HG03135 (cell line): ENCODE data around the gene CXCL14.
A peak's percentile ranks its signal among the peaks of the same experiment; 100 is the strongest.

Source experiments
- ATAC-seq: cut with Tn5 transposase; IDR thresholded peaks from one replicate; pipeline ENCODE4 v1.9.1; 2021; ENCODE audit warnings: mild to moderate bottlenecking, moderate library complexity; ENCODE audit not compliant: unreplicated experiment

CXCL14 gene

DNA sequence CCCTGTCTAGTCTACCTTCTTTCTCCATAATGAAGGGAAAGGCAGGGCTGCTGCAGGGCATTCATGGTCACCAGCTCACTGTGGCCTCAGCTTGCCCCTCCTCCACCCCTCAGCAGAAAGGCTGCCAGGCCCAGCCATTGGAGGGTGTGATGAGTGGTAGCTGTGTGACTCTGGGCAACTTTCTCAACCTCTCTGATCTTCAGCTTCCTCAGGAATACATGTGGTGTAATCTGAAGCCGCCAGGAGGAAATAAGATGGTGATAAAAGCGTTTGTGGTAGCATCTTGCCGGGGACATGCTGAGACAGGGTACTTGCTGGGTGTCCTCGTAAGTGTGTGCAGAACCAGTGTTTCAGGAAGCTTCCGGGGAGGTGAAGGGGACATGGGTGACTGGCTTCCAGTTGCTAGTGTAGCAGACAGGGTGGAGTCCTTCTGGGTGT is 9.8 kb downstream of the CXCL14 start:
- no peak for ATAC-seq

- ATAC-seq: no peak
Observed at GRCh38 chr5:135568246-135568645, 10.5 kb downstream of the CXCL14 start.

- ATAC-seq: no peak
Observed at GRCh38 chr5:135567661-135568060, 11.1 kb downstream of the CXCL14 start.

- no peak for ATAC-seq
Observed at GRCh38 chr5:135566422-135567400, 12.1 kb downstream of the CXCL14 start.

- ATAC-seq: no peak
Observed at GRCh38 chr5:135565725-135566421, 12.9 kb downstream of the CXCL14 start.

DNA sequence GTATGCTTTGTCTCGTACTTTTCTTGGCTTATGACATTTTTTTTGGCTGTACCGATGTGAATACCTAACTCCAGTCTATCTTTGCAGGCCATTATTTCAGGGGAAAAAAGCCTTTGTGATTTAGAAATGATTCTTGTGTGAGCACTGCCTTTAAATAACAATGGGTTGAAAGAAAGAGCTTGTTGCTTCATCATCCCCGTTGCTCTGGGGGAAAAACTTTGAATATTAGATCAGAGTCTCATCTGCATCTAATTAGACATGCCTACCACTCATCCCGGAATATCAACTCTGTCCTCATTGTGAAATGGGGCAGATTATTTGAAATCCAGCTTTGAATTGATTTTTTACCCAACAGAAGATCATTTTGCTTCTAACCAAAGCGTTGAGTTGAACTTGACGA is 13.5 kb downstream of the CXCL14 start:
- ATAC-seq: no peak

DNA sequence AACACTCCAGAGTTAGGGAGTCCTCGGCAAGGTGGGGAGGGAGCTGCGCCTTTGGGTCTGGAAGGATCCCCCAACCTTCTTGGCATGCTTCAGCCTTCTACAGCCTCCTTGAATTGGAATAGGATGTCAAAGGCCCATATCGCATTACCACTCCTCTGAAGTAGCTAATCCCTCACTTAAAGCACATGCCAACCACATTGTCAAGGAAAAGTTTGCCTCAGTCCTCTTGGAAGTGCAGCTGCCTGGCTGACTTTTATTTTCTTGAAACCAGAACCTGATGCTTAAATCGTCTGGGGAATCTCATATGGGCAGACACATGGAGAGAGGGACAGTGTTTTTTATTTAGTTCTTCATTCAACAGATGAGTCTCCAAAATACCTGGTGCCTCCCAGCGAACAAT is 14.5 kb downstream of the CXCL14 start:
- ATAC-seq: no peak

GRCh38 chr5:135561266-135561665 is 17.5 kb downstream of the CXCL14 start:
- no peak for ATAC-seq

- peak; percentile 93 for ATAC-seq
Observed at GRCh38 chr5:135560858-135561257, 17.9 kb downstream of the CXCL14 start.

DNA sequence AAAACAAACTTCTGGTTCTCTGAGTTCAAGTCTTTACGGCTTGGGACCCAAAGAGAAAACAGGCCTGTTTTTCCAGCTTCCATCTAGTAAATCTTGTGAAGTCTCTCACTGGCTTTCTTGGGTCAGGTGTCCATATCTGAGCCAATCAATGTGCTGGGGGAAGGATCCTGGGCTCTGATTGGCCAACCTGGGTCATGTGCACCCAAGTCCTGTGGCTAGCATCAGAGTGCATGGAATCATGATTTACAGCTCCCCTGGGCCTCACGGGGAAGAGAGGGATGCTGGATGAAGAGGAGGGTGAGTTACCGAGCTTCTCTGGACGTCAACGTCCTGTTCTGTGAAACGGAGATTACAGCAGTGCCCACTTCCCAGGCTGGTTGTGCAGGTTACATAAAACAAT is 19.4 kb downstream of the CXCL14 start:
- no peak for ATAC-seq

GRCh38 chr5:135557076-135557838 is 21.5 kb downstream of the CXCL14 start:
- ATAC-seq: no peak

GRCh38 chr5:135556620-135557019 is 22.2 kb downstream of the CXCL14 start:
- ATAC-seq: no peak

- no peak for ATAC-seq
Observed at GRCh38 chr5:135555530-135555929, 23.3 kb downstream of the CXCL14 start.

GRCh38 chr5:135553688-135554462 is 24.9 kb downstream of the CXCL14 start:
- ATAC-seq: no peak

DNA sequence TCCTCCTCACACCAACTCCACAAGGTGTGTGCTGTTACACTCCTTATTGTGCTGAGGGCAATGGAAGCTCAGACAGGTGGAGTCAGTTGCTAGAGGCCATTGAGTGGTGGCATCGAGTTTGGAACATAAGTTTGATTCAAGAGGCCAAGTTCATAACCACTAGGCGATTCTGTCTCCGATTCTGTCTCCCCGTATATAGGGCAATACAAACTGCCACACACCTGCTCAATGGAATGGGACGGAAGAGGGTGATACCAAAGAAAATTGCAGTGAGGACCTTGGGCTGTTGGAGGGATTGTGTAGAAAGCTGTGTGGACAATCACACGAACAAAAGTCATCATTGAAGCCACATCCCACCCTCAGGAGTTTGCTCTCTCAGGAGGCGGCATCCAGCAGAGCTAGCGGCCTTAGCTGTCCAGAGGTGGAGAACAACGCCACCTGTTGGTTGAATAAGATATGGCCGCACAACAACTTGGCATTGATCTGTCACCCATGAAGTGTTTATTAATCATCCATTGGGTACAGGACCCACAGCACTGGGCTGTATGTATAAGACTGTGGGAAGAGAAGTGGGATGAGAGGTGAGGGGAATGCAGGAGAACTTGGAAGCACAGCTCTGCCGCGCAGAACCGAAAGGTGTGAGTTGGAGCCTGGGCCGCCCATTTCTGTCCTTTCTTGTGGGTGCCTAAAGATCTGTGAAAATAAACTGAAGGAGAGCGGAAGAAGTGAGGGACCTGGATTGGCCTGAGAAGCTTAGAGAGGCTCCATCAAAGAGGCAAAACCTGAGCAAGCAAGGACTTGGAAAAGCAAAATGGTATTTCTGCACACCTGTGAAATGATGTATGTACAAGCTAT is 27.0 kb downstream of the CXCL14 start:
- no peak for ATAC-seq

GRCh38 chr5:135549413-135549812 is 29.4 kb downstream of the CXCL14 start:
- no peak for ATAC-seq

GRCh38 chr5:135547590-135548254 is 31.1 kb downstream of the CXCL14 start:
- no peak for ATAC-seq

DNA sequence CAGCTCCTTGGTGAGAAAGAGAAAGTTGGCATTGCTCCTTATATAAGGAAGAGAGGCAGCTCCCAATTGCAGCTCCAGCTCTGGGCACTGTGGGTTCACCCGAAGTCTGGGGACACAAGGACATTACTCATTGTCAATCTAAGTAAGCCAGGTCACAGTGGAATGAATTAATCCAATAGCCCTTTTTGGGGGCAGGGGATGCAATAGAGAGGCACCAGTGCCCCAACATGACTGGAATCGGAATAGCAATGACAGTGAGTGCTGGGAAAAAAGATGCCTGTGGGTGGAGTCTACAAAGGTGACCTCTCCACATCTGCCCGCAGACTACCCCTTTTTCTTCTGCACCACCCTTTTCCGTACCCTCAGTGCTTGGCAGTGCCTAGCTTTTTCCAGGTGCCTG is 31.9 kb downstream of the CXCL14 start:
- no peak for ATAC-seq

DNA sequence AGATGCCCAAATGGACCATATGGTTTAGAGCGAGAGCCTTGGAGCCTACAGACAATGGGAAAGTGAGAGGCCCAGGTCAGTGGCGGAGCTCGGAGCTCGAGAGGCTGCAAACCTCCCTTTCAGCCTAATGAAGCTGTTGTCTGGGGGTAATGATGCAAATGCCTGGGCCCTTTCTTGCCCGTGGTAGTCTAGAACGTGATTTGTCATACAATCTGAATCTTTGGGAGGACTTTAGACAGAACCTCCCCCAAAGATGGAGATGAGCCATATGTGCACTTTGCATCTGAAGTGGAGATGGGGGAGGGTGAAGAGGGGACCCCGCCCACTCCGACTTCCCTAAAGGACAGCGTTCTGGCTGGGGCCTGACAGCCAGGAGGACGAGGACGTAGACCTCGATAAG is 32.7 kb downstream of the CXCL14 start:
- ATAC-seq: no peak
